ENCODE measurements around the gene DAPK2. TPM values are rescaled to one million over a fixed set of nuclear protein-coding genes. Genes with fewer than 3 reads are reported as not detected.

The DAPK2 gene
- total and polyA plus RNA-seq, 2 of the 13 experiments (the other 11 are each of a cell fraction or from before 2014, with no cell fraction given) = 0.33 to 0.63 TPM

- Histone ChIP-seq H3K4me3 (replicated peaks in 1 of 3; ENCODE audit: insufficient read depth in 1 of 3, low read depth in 2 of 3, low read length in 3 of 3) (no peak overlapping the region), H3K9me3 (ENCODE audit: low read length) (no peaks in the 10 kb centered on the region), H4K20me1 (ENCODE audit: insufficient read depth, low read length) (no peaks in the 10 kb centered on the region), H2AFZ (ENCODE audit: low read length) (no peak overlapping the region), H3K27me3 (ENCODE audit: control insufficient read depth in 1 of 2, insufficient read depth in 2 of 2, low read length in 2 of 2) (peaks cover 2 to 4% of the 10 kb centered on the region in 2 experiments; a peak in 4 of 5 replicates), H3K36me3 (replicated peaks in 1 of 2; ENCODE audit: control insufficient read depth in 1 of 2, insufficient read depth in 2 of 2, low read length in 2 of 2) (no peaks in the 10 kb centered on the region), H3K4me1 (ENCODE audit: insufficient read depth, low read length) (peaks cover 17% of the 10 kb centered on the region), H3K79me2 (ENCODE audit: insufficient read depth, low read length) (no peaks in the 10 kb centered on the region), H3K4me2 (ENCODE audit: low read depth, low read length) (no peak overlapping the region), H3K9ac (ENCODE audit: insufficient read depth, low read depth, low read length) (no peak overlapping the region), H3K27ac (ENCODE audit: extremely low read length, insufficient read depth, low read length) (no peak overlapping the region)
- TF ChIP-seq ZNF639 (CRISPR knock-in tag; conservative IDR thresholded peaks at IDR 0.05) (no peak), ZNF136 (CRISPR knock-in tag; IDR thresholded peaks at IDR 0.05; ENCODE audit: low read depth) (no peak), MAX (IDR thresholded peaks at IDR 0.05) (no peak), ZSCAN12 (CRISPR knock-in tag; IDR thresholded peaks at IDR 0.05) (no peak), CTCF (CRISPR knock-in tag; IDR thresholded peaks at IDR 0.05) (no peak), KLF13 (CRISPR knock-in tag; IDR thresholded peaks at IDR 0.05) (no peak), SOX13 (IDR thresholded peaks at IDR 0.05) (no peak), SOX13 (CRISPR knock-in tag; conservative IDR thresholded peaks at IDR 0.05 in 1 of 2, IDR thresholded peaks at IDR 0.05 in 1 of 2) (no peak), ZNF383 (CRISPR knock-in tag; IDR thresholded peaks at IDR 0.05; ENCODE audit: borderline replicate concordance) (no peak), PITX1 (CRISPR knock-in tag; IDR thresholded peaks at IDR 0.05) (no peak), CREM (IDR thresholded peaks at IDR 0.05) (no peak), CREM (CRISPR knock-in tag; IDR thresholded peaks at IDR 0.05) (no peak), ISL2 (CRISPR knock-in tag; IDR thresholded peaks at IDR 0.05) (no peak), ARNTL (CRISPR knock-in tag; IDR thresholded peaks at IDR 0.05) (no peak), ATF1 (CRISPR knock-in tag; IDR thresholded peaks at IDR 0.05) (no peak)
- TF ChIP-seq, protein P1, sequence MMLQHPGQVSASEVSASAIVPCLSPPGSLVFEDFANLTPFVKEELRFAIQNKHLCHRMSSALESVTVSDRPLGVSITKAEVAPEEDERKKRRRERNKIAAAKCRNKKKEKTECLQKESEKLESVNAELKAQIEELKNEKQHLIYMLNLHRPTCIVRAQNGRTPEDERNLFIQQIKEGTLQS (CRISPR knock-in tag; IDR thresholded peaks at IDR 0.05) = no peak
- in situ Hi-C loops (cut with HindIII; ENCODE audit: extremely low pct_ligation_motif_present, low pct_unique_long_range_greater_than_20kb) = no loop called here
- intact Hi-C loops (cut with micrococcal nuclease; ENCODE audit: unreplicated experiment) = no loop called here
- CTCF ChIA-PET (ENCODE audit: low intra/inter-chr PET ratio, low total read pairs) = no interaction called here
- FAIRE-seq (no peak), DNase-seq (ENCODE audit: low spot score) (no peak), ATAC-seq (no peak)
- no TSS peak for BruUV-seq (replicated peaks)
- POLR2A ChIA-PET = no interaction called here
- 49% methylated on average over 3 of the region's 3 CpGs for WGBS (ENCODE audit: low lambda C conversion rate)
Measured at GRCh38 chr15:64006642-64007041, 39.6 kb downstream of the DAPK2 start.

Data from HepG2 (cell line).